GM18508 (cell line): ENCODE results near the gene COL4A6.

Experiments
- ATAC-seq: cut with Tn5 transposase; IDR thresholded peaks from one replicate; pipeline ENCODE4 v1.9.1; 2021; ENCODE audit warnings: moderate number of reproducible peaks; ENCODE audit not compliant: insufficient read depth, unreplicated experiment

The COL4A6 gene

DNA sequence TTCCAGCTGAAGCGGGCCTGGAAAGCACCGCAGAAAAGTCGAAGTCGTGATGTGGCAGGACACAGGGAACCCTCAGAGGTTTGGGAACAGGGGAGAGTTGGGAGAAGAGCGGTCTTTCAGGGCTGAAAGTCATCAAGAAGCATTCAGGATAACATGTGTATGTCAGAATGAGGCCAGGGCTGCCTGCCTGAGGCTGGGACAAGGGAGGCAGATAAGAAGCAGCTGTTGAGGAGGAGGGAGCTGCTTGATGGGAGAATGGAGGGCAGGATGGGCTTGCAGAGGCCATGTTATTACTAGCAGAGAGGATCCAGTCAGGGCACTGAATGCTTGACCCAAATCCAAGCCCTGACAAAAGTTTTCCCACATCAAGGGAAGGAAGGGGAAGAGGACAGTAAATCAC is 214.6 kb downstream of the COL4A6 start:
- no peak for ATAC-seq

DNA sequence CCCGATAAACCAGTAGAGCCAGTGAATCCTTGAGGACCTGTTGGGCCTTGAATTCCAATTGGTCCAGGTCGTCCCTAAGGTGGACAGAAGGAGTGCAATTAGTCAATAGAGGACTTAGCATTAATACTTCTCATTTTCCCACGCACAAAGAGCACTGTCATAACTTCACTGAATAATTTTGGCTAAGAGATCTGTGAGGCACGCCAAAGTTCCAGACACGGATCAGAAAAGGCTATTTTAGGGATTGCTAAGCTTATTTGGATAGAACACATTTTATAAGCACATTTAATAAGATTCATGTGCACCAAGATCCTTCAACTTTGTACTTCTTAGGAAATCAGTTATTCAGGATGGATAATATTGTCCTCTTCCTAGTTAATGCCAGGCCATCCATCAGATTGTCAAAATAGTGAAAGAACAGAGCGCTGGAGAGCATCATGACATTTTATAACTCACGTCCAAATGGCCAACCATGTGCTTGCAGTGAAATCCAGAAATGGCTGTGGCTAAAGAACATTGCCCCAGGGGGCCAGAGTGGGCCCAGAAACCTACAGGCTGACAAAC is 216.8 kb downstream of the COL4A6 start:
- ATAC-seq: no peak

DNA sequence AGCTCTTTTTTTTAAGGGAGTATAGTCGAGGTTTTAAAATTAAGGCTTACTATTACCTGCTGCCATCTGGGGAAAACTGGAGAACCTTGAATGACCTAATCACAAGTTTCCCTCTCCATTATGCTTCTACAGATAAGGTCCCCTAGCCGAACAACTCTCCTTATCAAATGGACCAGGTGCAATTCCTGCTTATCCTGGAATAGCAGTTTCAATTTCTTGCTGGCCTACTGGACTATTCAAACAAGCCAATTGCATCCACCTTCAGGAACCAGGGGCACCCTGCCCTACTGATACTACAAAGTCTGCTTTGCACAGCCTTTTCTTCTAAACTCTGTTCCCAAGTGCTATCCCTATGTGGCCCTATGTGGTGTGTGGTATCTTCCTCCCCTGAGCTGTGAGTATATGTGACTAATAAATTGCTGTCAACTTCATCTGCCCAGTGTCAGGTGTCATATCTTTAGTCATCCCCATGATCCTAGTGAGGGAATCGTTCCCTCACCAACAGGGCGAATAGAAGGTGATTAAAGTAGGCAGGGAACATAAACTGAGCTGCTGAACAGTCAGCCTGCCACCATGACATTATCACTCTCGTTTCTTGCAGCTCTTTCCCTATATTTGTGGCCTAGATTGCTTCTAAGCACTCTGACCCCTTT is 218.1 kb downstream of the COL4A6 start:
- no peak for ATAC-seq

DNA sequence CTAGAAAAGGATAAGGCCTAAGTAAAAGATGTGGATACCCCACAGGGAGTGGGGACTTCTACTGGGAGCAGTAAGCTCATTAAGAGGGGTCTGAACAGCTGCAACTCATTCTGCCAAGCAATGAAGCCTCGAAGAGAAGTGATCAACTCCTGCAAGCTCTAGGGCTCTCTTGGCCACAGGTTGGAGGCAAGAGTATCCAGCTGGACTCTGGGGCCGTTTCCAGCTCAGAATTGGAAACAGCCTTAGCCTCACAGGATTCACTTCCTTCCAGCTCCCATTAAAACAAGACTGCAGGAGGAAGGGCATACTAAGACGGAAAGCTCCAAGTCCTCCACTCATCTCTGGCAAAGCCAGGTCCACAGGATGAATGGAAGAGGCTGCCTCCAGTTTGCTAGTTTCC is 220.3 kb downstream of the COL4A6 start:
- ATAC-seq: no peak

DNA sequence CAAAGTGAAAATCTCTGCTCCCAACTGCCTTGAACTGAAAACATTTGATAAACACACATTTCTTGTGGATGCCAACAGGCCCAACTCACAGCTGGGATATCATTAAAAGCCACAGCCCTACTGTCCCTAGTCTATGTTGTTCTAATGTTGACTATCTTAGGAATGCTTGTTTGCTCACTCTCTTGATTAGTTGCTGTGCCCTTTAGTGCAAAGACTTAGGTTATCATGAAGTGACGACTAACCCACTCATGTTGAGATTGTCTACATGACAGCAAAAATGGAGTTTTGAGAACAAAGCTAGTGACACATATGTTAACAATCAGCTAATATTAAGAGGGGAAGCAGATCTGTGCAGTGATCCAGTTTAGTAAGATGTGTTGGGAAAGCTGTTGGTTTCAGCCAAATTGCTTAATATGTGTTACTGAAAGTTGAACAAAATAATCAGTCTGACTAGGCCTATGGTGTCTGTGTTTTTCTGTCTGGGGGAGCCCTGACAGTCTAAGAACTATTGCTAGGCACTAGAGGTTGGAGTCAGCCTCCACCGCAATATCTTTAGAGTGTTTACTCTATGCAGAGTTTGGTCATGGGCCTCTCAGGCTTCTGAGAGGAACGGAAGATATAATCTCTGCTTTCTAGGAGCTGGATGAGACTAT is 221.2 kb downstream of the COL4A6 start:
- ATAC-seq: no peak

DNA sequence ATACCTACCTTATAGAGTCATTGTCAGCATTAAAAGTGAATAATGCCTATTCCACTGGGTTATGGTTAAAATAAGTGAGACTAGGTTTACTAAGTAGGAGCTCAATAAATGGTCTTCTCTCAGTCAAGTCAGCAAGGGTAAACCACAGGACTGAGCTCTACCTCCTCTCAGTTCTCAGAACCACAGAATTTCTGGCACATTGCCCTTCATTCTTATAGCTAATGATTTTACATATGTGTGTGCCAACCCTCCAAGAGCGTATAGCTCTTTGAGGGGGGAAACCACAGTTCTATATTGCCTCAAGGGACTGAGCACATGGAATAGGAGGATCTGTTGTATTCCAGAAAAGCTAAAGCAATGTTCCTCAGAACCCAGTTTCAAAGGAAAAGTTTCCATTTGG is 221.8 kb downstream of the COL4A6 start:
- ATAC-seq: no peak

DNA sequence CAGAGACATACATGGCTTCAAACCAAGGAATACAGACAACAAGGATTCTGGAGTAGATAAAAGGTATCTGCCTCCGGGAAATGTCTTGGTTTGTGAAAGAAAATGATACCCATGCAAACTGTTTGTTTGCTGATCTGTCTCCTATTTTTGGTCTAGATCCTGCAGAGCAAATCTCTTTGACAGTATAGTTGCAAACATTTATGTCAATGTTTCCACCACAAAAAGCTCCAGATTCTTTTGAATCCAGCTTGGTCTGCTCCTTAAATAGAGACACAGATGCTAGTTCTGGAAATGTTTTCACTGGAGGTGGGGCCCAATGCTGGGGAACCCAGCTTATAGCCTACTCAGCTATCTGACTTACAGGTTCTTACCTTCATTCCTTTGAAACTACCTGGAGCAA is 226.9 kb downstream of the COL4A6 start:
- no peak for ATAC-seq

DNA sequence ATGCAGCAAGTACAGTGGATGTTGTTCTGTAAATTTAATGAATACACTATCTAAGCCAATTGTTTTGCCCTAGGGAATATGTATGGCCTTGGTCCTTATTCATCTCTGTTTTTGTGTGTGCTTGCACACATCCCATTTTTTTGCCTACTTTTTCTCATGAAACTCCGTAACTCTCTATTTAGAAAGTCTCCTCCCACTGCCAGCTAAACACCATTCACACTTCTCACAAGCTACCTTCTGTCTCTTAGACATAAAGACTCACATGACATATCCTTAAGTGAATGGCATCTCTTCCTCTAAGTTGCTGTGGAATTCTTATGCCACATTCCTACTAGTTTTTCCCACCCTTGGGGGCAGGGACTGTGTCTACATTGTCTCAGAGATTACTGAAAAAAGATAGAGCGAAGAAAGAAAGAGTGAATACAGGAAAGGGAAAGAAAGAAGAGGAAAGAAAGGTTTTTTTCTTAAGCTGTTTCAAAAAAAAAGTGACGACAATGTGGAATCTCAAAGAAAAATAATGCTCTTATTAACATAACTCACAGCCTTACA is 229.1 kb downstream of the COL4A6 start:
- no peak for ATAC-seq

DNA sequence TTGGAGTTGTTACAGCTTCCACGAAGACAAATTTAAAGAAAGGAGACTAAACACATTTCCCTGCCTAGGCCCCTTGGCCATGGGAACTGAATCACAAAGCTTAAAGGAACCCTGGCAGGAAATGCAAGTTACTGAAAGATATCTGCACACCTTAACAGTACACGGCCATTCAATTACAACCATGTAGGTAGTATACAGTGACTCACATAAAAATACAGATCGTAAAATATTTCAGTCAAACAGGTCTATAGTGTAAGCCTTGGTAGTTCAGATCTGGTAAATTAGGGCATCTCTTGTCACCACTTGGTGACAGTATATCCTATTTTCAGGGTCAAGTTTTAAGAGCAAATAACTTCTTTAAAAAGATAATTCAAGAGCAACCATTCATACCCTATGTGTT is 234.7 kb downstream of the COL4A6 start:
- no peak for ATAC-seq

DNA sequence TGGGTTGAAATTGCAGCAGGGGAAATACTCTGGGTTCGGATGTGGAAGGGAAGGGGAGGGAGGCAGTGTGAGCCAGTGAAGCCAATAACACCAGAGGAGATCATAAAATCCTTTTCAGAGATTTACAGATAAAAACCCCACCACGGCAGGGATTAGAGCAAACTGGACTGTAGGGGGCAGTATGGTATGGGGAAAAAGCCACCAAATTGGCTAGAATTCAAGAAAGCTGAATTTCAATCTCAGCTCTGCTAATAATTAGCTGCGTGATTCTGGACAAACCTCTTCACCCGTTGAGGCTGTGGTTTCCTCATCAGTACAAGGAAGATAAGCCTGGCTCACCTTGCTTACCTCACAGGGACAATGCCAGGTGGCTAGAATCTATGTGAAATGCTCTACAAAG is 238.5 kb downstream of the COL4A6 start:
- no peak for ATAC-seq

DNA sequence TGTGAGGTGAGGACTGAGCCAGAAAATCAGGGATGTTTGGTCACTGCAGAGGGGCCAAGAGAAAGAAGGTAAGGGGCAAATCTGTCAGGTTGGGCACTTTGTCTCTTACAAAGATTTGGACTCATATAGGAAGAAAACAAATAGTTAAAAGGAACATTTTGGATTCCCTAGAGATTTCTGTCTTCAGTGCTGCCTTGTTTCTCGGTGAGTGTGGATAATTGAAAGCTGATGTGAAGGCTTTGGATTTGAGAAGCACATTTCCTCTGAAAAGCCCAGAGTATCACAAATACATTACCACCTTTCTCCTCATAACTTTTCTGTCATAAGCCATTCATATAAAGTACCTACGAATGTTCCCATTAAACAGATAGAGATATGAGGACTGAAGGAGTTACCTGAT is 239.2 kb downstream of the COL4A6 start:
- ATAC-seq: no peak

DNA sequence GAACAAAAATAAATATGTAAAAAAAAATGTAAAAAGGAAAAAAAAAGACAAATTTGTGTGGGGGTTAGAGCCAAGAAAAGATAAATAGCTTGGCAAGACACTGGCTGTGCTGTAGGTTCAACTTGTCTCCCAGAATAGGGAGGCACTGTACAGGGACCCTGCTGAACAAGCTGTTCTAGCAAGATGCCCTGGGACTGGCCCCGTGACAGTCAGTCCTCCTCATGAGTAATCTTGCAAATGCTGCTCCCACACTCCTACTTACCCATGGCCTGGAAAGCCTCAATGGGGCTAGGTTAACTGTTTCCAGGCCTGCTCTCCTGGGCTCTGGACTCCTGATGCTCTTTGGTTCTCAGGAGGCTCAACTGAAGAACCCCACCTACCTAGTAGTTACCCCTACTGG is 239.8 kb downstream of the COL4A6 start:
- no peak for ATAC-seq

DNA sequence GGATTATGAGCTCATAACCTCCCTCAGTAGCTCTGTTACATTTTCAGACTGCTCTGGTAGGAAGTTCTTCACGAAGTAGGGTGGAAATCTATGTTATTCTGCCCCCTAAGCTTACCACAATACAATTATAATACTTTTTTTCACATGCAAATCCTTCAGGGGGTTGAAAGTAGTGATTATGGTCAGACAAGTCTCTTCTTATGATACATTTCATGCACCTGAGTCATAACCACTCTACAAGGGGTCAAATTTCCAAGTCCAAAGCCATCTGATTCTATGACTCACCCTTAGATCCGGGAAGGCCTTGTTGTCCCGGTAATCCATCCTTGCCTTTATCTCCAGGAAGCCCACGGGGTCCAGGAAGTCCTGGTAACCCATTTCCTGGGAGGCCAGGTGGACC is 251.4 kb downstream of the COL4A6 start:
- ATAC-seq: no peak

DNA sequence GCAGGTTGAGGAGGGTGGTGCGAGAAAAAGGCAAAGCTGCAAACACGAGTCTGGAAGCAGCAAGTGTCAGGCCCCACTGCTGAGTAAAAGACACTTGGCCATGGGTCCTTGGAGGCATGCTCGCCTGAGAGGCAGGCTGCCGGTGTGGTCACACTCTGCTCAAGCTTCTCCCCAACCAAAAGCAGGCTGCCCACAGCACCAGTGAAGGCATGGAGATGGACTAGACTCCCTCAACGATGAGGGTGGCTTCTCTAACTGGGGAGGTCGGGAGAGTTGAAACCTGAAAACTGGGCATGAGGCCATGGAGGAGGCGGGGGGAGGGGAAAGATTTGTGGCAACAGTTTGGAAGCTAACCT is 260.1 kb downstream of the COL4A6 start:
- no peak for ATAC-seq

DNA sequence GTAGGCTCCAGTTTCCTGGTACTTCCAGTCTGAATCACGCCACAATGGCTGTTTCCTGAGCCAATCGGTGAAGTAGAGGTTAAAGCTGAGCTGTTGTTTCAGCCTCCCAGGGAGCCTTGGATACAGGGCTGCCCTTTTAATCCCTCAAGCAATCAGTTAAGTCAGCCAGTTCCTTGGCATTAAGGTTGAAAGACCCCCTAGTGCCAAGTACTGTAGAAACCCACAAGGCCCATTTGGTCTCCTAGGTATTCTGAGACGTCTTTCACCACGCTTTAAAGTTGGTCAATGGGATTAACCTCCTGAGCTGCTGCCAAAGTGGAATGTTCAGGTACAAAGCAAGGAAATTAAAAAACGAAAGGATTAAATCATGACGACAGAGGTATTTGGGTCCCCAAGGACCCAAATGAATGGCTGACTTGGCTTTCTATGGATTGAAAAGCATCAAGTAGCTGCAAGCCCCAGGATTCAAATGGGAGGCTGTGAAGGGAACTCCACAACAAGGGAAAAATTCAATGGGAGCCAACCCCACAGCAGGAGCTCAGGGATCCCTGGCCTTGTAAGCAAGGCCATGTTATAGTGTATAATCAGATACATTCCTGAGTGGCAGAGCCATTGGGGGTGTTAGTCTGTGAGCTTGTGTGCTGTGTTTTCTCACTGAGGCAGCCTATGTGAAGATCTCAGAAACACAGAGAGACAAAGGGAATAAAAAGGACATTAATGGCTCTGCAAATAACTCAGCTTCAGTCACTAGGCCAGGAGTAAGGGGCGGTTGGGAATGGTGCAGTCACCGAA is 260.7 kb downstream of the COL4A6 start:
- no peak for ATAC-seq

DNA sequence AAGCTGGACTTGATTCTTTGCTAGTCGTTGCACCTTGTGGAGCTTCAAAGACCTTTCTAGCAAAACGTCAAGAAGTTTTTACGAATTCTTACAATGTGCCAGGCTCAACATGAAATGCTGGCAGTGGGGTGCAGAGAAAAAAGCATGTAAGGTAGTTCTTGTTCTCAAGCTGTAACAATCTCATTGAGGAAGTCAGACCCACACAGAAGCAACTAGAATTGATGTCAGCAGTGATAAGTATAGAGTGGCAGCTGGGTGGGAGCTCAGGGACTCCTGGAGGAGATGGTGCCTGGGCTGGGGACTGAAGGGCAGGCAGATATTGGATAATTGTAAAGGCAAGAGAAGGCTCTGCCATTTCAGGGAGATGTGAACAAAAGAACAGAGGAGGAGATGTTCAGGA is 264.3 kb downstream of the COL4A6 start:
- ATAC-seq: no peak

DNA sequence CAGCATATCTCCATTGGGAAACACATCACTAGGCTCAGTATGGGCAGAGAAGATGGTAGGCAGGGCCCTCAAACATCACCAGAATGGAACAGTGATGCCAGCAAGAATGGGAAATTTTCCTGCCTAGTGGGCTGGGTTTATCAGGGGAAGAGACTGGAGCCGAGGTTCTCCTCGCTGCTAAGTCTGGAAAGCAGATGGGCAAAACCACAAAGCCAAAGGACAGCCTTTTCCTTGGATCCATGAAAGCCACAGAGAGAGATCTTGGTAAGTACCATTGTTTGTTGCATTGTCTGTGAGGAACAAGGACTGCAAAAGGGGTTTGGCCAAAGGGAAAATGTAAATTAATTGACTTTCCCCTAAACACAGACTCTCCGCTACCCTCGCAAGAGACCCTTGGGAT is 266.6 kb downstream of the COL4A6 start:
- ATAC-seq: no peak

DNA sequence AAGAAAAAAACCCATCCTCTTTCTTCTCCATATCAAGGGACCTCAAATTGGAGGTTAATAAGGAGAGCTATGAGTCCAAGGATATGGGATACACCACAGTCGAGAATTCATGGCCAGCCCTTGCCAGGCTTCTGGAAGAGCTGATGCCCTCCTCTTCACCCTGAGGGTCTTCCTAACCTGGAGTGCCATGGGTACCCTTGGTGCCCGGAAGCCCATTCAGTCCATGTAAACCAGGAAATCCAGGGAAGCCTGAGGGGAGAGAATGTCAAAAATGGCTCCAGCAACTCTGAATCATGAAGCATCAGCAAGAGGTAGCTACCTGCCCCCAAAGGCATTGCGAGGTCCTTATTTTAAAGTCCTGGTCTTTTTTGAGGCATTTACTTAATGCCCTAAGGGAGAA is 268.5 kb downstream of the COL4A6 start:
- no peak for ATAC-seq

DNA sequence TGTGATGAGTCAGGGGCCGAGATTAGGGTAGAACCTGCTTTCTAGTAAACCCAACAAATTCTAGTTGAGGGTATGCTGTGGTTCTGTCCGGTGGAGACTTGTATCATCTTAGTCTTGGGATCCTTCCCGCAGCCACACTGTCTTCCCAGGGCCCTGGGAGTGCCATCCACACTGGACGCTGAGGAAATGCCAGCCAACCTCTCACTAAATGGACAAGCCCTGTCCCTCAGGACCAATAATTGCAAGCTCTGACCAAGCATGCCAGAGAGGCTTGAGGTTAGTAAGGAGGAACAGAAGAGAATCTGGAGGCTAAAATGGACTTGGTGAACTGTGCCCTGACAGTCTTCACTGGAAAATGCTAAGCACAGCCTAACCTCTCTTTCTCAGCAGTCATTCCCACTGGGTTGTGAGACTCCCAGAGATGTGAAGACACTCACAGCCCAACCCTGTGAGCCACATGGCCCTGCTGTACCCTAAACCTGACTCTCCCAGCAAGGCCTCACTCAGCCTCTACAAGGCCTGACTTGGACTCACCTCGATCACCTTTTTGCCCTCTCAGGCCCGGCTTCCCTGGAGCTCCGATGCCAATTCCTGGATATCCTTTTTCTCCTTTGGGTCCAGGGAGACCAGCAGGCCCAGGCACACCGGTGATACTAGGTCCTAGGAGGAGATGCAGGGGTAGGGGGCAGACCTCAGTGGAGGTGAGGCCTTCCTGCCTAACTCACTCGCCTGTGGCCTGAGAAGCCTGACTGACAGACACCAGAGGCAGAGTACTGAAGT is 269.1 kb downstream of the COL4A6 start:
- ATAC-seq: no peak

DNA sequence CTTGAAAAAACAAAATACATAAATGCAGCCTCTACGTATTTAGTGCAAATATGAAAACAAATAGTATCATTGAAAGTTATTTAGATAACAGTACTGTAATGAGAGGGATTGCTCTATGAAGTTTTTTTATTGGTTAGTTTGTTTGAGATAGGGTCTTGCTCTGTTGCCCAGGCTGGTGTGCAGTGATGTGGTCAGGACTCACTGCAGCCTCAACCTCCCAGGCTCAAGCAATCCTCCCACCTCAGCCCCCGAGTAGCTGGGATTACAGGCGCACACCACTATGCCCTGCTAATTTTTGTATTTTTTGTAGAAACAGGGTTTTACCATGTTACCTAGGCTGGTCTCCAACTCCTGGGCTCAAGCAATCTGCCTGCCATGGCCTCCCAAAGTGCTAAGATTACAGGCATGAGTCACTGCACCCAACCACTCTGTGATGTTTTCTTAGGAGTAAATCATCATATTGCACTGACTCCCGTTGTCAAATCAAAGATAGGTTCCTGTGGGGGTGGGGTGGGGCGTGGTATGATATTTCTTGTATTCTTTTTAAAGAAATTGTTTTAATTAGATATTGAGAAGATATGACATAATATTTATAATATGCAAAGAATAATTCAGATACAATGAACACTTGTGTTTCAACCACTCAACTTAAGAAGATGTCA is 270.9 kb downstream of the COL4A6 start:
- ATAC-seq: no peak
